ENCODE results near the gene SLC3A2.
A peak's percentile ranks its signal among the peaks of the same experiment; 100 is the strongest.

SLC3A2 gene

DNA sequence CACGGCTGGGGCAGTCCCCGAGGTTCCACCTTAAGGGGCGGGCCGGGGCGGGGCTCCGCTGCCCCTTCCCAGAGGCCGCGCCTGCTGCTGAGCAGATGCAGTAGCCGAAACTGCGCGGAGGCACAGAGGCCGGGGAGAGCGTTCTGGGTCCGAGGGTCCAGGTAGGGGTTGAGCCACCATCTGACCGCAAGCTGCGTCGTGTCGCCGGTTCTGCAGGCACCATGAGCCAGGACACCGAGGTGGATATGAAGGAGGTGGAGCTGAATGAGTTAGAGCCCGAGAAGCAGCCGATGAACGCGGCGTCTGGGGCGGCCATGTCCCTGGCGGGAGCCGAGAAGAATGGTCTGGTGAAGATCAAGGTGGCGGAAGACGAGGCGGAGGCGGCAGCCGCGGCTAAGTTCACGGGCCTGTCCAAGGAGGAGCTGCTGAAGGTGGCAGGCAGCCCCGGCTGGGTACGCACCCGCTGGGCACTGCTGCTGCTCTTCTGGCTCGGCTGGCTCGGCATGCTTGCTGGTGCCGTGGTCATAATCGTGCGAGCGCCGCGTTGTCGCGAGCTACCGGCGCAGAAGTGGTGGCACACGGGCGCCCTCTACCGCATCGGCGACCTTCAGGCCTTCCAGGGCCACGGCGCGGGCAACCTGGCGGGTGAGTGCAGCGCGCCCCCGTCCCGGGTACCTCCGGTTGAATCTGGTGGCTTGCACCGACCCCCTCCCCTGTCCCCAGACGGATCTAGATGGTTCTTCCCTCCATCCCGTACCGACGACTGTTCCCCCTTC is at the start of gene SLC3A2:
Gene SLC3A2, plus strand, starts transcription at position 94 of the 776 bp plus-strand sequence. Its CDS starts 128 bp downstream, at position 222.
- TF ChIP-seq, protein P1, sequence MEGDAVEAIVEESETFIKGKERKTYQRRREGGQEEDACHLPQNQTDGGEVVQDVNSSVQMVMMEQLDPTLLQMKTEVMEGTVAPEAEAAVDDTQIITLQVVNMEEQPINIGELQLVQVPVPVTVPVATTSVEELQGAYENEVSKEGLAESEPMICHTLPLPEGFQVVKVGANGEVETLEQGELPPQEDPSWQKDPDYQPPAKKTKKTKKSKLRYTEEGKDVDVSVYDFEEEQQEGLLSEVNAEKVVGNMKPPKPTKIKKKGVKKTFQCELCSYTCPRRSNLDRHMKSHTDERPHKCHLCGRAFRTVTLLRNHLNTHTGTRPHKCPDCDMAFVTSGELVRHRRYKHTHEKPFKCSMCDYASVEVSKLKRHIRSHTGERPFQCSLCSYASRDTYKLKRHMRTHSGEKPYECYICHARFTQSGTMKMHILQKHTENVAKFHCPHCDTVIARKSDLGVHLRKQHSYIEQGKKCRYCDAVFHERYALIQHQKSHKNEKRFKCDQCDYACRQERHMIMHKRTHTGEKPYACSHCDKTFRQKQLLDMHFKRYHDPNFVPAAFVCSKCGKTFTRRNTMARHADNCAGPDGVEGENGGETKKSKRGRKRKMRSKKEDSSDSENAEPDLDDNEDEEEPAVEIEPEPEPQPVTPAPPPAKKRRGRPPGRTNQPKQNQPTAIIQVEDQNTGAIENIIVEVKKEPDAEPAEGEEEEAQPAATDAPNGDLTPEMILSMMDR (IDR thresholded peaks at IDR 0.05), result peak; percentile 82

DNA sequence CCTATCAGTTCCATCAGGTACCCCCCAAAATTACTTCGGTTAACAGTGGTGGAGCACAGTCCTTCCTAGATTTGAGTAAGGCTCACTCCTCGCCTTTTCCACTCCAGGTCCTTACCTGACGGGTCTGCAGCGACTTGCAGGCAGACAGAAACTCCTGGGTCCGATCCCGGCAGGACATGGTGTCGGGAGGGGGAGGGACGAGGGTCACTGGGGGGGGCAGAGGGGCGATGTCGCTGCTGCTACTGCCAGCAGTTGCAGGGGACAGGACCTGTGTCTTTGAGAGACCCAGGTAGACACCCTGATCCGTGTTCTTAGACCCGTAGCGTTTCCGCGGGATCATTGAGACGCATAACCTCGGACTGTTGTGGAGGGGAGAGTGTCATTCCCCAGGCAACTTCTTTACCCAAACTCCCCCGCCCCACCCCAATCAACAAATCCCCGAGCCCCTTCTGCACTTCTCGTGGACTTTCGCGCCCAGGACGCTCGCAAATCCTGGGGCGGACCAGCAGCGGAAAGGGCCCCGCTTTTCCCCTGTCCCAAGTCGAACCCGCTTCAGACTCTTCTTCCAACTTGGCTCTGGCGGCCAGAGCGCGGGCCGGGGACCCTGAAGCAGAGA is 49.7 kb upstream of the SLC3A2 start:
- TF ChIP-seq, protein P1 (IDR thresholded peaks at IDR 0.05), result no peak

DNA sequence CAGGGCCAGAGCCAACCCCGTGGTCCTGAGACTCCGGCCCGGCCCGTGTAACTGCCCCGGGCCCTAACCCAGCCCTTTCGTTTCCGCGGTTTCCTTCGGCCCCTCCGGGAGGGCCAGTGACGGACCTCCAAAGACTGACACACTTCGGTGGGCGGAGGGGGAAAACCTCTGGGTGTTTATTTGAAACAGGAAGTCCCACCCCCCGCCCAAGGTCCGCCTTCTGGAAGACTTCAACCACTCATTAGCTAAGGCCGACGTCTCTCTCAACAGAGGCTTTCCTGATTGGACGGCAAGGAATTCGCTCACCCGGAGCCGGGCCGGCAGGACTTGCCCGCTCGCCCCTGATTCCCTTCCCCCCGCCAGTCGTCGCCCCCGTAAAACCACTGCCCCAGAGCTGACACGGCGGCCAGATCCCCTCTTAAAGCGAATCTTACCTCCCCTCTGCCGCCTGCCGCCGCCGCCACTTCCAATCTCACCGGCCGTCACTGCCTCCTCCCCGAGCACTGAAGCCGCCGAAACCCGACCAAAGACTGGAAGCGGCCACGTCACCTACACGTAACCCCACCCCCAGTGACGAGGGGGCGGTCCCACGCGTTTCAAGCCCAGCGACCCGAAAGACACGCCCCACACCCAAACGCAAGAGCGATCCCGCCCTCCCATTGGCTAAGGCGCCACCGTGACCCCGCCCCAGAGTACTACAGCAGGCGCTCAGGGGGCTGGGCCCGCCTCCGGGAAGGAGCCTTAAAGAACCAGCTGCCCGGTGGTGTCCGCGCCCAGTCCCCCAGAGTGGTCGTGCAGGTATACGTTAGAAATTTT is 49.0 kb upstream of the SLC3A2 start, which contains the start of gene STX5:
Gene STX5, minus strand, starts transcription at position 532 of the 816 bp plus-strand sequence. CDS start 808 bp downstream, outside the sequence.
- TF ChIP-seq, protein P1 (IDR thresholded peaks at IDR 0.05), result no peak

DNA sequence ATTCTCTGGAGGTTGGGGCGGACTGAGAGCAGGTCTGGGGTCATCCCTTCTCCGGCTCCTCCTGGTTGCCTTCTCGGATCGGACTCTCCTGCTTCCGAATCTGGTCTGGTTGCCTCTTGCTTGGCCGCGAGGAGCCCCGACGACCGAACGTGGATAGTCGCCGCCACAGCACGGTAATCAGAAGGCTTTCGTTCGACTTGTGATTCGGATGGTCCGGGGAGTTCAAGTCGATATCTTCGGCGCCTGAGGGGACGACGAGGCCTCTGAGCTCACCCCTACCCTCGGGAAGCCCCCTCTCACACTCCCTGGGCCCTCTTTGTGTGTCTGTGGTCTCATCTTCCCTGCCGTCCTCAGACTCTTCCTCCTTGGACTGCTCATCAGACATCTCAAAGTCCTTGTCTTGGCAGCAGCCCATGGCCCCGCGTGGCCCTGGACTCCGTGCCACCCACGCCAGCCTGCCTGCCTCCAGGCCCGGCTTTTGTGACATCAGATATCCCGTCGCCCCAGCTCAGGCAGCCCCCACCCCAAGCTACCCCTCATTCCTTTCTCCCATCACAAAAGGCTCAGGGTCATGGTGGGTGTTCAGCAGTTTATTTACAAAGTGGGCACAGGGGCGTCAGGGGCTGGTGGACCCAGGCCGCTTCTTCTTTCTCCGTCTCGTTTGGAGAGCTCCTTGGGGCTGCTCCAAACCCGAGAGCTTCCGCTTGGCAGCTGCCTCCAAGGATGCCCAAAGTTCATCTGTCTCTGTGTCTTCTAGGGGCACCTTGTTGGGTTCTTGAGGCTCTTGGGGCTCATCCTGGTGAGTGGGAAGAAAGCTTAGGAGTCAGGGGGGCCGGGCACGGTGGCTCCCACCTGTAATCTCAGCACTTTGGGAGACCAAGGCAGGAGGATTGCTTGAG is 48.1 kb upstream of the SLC3A2 start, which contains the start of gene TEX54:
Gene TEX54, minus strand, starts transcription at position 506 of the 899 bp plus-strand sequence.
- TF ChIP-seq, protein P1 (IDR thresholded peaks at IDR 0.05), result no peak

DNA sequence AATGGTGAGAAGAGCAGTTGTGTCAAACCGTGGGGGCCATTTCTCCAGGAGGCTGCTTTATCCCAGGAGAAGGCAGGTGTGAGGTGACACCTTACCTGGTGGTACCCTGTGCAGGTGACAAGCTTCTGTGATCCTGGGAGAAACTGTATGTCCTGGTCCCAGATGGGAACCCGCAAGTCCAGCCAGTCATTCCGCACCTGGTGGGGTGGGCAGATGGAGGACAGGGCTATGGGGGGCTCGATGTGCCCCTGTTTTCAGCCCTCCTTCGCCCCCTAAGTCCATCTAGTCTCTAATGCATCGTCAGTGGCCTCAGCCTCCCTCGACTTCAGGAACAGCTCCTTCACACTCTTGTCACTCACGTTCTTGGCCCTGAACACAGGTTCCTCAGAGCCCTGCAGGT is 45.4 kb upstream of the SLC3A2 start:
- TF ChIP-seq, protein P1 (IDR thresholded peaks at IDR 0.05), result no peak

DNA sequence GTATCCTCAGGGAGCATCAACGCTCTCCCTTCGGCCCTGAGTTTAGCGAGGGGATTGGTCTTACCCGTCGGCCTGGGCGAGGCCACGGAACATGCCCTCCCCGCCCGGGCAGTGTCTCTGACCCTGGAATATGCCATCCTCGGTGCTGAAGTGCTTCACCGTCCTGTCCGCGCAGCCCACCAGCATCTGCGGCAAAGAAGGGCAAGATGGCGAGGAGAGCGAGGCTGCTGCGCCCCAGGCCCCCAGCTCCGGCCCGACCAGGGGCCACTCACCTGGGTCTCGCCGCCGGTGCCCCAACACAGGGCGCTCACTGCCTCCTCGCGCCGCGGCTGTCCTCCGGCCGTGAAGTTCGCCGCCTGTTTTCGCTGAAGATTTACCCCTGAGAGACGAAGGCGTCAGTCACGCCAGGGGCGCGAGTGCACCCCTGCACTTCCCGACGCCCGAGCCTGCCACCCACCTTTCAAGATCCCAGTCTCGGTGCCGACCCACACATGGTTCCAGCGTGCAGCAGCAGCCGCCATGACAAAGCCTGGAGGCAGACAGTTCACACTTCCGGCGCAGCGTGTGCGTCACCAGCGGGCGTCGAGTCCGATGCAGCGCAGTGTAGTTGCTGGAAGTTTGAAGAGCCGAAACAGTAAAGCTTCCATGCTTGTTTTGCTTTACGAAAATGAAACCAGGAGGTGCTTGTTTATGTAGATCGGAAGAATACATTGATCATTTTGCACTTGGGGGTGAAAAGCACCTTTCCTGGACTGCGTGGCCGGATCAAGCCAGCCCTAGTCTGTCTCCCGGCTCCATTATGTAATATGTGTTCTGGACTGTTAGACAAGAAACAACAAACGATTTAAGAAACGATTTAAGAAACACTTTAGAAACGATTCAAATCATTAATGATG is 41.4 kb upstream of the SLC3A2 start, which contains the start of gene WDR74:
Gene WDR74, minus strand, starts transcription at position 541 of the 896 bp plus-strand sequence. Its CDS starts 20 bp downstream, at position 521.
- TF ChIP-seq, protein P1 (IDR thresholded peaks at IDR 0.05), result no peak

Measured in LNCAP (cell line).